Limb (tissue), 2 donors: ENCODE measurements around the gene CALB2.
"Not testable (repeated sequence)": the region's sequence is repeated elsewhere in the genome, so short reads cannot be mapped to it uniquely, and the experiment has no call there.

Experiments used
- DNase-seq, 2 donors: peaks; one replicate each; pipeline ENCODE4 v3.0.0-alpha.2; 2016; ENCODE audit errors: extremely low spot score in 2 of 2

CALB2 gene, protein sequence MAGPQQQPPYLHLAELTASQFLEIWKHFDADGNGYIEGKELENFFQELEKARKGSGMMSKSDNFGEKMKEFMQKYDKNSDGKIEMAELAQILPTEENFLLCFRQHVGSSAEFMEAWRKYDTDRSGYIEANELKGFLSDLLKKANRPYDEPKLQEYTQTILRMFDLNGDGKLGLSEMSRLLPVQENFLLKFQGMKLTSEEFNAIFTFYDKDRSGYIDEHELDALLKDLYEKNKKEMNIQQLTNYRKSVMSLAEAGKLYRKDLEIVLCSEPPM

GRCh38 chr16:71358464-71358998 lies at the start of gene CALB2:
CALB2 (plus strand) TSS chr16:71358723; CDS start chr16:71358793, 70 bp downstream.
- peak; percentile 45 to 85 for DNase-seq

DNA sequence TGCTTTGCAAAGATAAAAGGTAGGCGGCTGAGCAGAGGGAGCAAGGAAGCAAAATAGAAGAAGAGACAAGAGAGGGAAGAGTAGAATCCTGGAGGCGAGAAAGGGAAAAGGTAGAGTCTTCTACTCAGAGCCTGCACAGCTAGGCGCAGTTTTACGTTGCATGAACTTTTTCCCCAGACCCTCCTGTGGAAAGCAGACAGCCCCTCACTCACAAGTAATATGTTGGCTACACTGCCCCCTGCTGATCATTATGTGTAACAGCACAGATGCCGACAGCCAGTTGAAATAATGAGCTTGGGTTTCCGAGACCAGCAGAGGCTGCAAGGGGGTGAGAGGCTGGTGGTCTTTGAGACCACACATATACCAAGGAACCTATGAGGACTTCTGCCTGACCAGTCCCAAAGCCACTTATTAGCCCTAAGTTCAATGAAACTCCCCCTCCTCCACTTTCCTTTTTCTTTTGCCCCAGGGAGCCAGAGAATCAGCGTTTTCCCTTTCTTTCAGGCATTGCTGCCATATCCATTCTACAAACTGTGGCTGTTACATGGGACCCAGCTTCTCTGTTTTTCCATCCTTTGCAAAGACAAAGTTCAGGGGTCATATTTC lies 46.9 kb upstream of the CALB2 start:
- peak; percentile 30 to 55 for DNase-seq

DNA sequence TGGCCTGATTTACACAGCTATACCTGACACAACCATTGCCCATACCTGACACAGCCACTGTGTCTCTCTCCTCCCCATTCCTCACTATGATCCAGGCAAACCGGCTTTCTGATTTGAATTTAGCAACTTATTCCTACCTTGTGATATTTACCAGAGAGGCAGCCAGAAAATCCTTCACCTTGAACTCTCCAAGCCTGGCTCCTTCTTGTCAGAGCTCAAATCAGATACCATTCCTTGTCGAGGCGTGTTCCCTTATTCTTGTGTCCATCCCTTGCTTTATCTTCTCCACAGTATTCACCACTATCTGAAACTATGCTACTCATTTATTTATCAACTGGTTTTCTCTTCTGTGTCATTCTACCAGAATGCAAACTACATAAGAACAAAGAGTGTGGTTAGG lies 44.9 kb upstream of the CALB2 start:
- DNase-seq = not testable (repeated sequence)

DNA sequence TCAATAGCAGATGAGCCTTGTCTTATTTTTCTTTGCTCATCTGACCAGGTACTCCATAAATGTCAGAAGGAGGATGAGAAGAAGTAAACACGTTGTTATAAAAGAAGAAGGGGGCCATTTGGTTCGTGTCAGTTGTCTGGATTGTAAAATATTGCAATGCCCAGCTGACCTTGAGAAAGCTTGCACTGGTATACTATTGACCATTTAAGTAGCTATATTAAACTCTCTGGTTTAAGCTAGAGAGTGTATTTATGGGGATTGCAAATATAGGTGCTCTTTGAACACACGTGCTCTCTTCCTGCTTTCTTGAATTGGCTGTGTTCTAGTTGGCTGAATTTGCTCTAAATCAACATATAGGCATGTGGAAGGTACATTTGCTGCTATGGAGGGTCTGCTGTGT lies 43.3 kb upstream of the CALB2 start:
- DNase-seq = no peak

GRCh38 chr16:71319999-71320398 lies 38.5 kb upstream of the CALB2 start:
- no peak for DNase-seq

DNA sequence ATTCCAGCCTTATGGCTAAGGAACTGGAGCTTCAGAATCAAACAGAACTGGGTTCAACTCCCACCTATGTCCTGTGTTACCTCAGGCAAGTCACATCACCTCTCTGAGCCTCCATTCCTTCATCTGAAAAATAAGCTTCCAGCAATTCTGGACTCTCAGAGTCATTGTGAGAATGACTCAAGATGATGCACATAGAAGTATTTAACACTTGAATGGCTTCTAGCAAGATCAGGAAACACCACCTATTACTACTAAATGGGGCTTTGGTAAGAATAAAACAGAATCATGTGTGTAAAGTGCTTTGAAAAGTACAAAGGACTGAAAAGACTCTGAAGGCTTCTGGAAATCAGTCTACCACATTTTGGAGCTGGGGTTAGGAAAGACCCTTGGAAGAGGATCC lies 30.8 kb upstream of the CALB2 start:
- no peak for DNase-seq

DNA sequence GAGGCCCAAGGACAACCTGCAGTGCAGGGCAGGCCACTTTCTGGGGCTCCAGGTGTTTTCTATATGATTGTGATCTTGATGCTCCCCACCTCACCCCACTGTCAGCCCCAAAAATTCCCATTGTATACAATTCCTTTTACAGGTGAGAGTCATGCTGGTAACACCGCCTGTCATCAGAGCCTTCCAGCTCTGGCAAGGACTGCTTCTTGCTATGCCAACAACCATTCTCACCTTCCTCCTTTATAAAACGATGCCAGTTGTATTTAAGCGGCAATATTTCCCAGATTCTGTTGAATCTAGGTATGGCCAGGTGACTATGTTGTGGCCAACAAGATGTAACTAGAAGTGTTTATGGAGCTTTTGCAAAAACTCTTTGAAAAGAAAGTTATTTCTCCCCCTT lies 30.4 kb upstream of the CALB2 start:
- no peak for DNase-seq

DNA sequence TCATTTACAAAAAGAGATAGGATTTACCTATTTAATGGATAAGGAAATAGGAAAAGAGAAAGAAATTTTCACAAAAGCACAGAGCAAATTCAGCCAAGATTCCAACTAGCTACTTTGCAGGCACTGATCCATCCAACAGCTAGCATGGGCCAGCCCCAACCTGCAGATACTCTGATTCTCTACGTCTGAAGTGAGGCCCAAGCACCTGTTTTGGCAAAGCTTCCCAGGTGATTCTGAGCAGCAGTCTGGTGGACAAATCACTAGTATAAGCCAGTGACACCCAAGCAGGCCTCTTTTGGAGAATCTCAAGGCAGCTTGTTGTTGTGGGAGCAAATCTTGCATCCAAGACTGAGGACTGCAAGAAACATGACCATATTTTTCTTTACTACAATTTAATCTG lies 20.9 kb upstream of the CALB2 start:
- no peak for DNase-seq

GRCh38 chr16:71338193-71338592 lies 20.3 kb upstream of the CALB2 start:
- DNase-seq = no peak

GRCh38 chr16:71338632-71339031 lies 19.9 kb upstream of the CALB2 start:
- no peak for DNase-seq

DNA sequence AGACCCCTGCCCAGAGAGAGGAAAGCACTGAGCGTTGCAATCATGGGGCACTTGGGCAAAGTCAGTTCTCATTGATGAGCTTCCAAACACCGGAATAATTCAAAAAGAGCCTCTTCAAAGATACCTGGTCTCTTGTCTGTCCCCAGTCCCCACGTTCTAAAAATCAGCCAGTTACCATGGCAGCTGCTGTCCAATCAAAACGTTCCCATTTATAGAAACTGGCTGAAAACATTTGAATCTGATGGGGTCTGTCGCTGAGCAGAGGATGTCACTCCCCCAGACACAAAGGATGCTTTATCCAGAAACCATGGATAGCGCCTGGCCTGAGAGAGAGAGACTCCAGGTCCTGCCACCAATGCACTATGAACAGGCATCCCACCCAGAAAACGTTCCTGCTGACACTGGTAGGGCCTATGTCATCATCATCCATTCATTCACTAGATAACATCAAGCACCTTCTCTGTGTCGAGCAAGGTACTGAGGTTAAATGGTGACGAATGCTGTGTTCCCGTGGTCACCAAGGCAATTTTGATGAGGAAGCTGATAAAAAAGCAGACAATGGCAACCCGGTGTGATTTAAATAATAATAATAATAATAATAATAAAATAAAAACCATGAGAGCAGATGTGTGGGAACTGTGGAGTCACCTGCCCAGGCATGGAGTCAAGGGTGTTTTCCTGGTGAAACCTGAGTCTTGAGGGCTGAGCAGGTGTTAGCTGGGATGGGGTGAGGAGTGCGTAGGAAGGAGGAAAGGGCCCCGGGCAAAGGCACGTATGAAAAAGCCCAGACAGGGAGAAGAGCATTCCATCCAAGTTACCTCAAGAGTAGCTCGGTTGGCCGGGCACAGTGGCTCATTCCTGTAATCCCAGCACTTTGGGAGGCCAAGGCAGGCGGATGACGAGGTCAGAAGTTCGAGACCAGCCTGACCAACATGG lies 19.0 kb upstream of the CALB2 start:
- DNase-seq = no peak

GRCh38 chr16:71340406-71340805 lies 18.1 kb upstream of the CALB2 start:
- DNase-seq = no peak

- DNase-seq = no peak
Measured at GRCh38 chr16:71341881-71342280, 16.6 kb upstream of the CALB2 start.

DNA sequence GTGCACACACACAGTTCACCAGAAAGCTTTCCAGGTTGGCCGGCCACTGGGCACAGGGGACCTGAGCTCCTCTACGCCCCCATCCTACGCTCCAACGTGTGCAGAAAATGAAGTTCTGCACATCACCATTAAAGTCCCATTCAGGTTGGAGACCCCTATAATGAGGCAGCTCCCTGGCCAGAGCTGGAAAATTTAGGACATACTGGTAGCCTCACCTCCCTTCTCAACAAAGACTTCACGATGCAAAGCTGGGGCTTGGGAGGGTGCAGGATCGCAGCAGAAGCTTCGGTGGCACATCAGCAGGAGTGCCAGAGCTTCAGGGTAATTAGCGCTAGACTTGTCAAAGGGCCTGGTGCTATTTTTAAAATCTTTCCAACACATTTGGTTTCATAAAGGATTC lies 15.4 kb upstream of the CALB2 start:
- DNase-seq = no peak

DNA sequence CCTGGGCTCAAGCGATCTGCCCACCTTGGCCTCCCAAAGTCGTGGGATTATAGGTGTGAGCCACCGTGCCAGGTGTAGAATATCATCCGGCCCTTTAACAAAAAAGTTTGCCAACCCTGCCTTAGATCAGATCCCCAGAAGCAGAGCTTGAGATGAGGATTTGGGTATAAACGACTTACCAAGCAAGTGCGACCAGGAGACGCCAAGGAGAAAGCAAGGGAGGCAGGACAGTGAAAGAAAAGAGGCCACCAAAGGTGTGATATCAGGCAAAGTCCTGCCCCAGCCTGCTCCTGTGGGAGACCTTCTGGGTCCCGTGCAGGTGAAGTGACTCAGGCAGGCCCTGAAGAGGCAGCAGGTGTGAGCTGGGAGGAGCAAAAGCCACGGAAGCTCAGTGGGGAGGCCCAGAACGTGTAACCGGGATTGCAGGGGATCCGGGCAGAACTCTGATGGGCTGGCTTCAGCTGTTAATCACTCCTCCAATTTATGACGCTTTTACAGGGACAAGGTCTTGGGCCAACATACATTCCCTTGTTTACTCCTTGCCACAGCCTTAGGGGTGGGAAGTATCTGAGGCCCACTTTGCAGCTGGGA lies 14.1 kb upstream of the CALB2 start:
- DNase-seq = no peak

DNA sequence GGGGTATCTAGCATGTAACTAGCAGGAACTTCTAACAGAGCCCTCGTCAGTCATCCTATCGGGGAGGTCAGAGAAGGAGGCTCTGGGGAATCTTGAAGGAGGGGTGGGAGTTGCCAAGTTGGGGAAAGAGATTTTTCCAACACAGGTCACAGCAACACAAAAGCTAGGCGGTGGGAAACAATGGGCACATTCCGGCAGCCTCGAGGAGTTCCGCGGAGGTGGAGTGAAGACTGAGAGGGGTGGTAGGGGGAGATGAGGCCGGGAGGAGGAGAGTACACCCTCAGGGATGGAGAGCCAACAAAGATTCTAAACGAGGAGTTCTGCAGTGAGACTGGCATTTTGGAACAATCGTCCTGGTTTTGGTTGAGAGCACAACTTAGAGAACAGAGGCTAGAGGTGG lies 13.5 kb upstream of the CALB2 start:
- DNase-seq = no peak

- no peak for DNase-seq
Measured at GRCh38 chr16:71347146-71347545, 11.4 kb upstream of the CALB2 start.

DNA sequence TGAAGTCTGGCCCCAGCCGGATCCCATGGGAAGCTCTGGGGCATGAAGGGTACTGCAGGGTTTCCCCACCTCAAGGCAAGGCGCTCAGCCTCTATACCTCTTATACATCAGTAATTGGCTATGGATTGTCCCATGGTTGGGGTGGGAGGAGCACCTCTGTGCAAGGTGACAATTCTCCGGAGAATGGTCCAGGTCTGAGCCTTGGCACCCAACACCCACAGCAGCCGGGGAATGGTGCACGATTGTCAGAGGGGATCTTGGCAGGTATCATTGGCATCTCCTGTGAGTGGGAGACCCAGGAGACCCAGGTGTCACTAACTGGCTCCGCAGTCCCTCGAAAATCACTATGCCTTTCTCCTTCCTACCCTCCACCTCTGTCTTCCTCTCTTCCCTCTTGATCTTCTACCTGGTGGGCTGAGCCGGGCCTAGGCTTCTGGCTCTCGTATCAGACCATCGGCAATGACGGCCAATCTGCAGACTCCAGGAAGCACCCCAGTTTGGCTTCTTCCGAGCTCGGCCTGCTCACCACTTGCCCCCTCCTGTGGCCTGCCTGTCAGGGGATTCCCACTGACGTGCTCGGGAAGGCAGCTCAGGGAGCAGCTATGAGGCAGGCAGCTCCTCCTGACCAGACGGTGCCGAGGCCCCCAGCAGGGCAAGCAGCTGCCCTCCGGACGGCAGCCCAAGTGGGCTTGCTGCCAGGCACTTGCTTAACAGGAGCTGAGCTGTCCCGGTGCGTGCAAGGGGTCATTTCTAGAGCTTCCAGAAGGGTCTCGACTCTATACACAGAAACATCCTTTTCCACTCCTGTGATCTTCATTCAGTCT lies 10.0 kb upstream of the CALB2 start:
- no peak for DNase-seq

DNA sequence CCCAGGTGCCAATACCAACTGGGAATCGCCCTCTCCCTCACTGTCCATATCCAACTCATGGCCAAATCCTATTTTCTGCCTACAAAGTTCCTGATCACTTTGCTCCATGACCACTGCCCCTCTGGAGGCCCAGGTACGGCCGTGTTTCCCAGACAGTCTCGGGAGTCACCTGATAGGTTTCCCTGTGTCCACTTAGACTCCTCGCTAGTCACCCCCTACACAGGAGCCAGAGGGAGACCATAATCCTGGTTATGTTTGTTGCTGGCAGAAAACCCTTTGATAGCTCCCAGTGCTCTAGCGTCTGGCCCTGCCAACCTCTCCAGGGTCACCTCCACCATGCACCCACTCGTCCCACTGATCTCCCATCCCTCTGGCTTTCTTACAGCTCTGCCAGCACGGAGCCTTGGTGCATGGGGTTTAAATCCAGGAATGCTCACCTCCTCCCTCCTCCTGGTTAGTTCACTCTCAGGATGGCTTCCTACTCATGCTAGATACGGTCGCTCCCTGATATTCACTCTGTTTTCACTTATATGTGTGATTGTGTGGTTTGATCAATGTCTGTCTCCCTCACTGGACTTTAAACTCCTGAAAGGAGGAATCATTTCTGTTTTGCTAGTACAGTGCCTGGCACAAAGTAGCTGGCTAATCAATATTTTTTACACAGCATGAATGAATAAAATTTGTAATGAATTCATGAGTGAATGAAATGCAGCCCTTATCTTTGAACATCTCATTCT lies 7.5 kb upstream of the CALB2 start:
- DNase-seq = no peak

- DNase-seq = no peak
Measured at GRCh38 chr16:71351558-71351901, 7.0 kb upstream of the CALB2 start.
